Measurements from ENCODE around the gene WDR33.

Gene WDR33

GRCh38 chr2:127769587-127769986 lies 41.4 kb downstream of the WDR33 start:
- Histone ChIP-seq H3K27me3 (replicated peaks; ENCODE audit: insufficient read depth, low read length) (no peaks in the 10 kb centered on the region; the same call in 1 of the 2 replicates), H3K79me2 (ENCODE audit: low read length) (peaks cover 62% of the 10 kb centered on the region), H3K9me2 (replicated peaks; ENCODE audit: insufficient read depth, low read length) (no peaks in the 10 kb centered on the region), H3F3A (ENCODE audit: insufficient read depth, low read length) (no peaks in the 10 kb centered on the region), H3K27ac (ENCODE audit: low read length) (no peak overlapping the region), H3K9ac (ENCODE audit: low read length) (no peak overlapping the region), H3K4me2 (ENCODE audit: low read depth, low read length) (no peak overlapping the region), H3K9me3 (replicated peaks; ENCODE audit: insufficient read depth, low read length) (no peaks in the 10 kb centered on the region), H3K36me3 (replicated peaks; ENCODE audit: insufficient read depth, low read length) (peaks cover 16% of the 10 kb centered on the region; the same call in 1 of the 2 replicates), H3K4me3 (ENCODE audit: low read length) (no peak overlapping the region), H4K20me1 (ENCODE audit: insufficient read depth, low read length) (no peaks in the 10 kb centered on the region), H2AFZ (ENCODE audit: low read length) (no peak overlapping the region), H3K4me1 (ENCODE audit: low read length) (no peaks in the 10 kb centered on the region)
- no peak for TF ChIP-seq CTCF (IDR thresholded peaks at IDR 0.05; ENCODE audit: low read length)
- TF ChIP-seq EZH2phosphoT487 (IDR thresholded peaks at IDR 0.05; ENCODE audit: low read length) = no peak
- TF ChIP-seq EZH2 (optimal IDR thresholded peaks at IDR 0.05; ENCODE audit: low read depth, low read length) = no peak
- no peak for DNase-seq

- Histone ChIP-seq H2AFZ (ENCODE audit: low read length) (no peak overlapping the region), H3F3A (ENCODE audit: insufficient read depth, low read length) (no peaks in the 10 kb centered on the region), H3K9me3 (replicated peaks; ENCODE audit: insufficient read depth, low read length) (no peaks in the 10 kb centered on the region), H3K27me3 (replicated peaks; ENCODE audit: insufficient read depth, low read length) (no peaks in the 10 kb centered on the region; the same call in 1 of the 2 replicates), H3K4me1 (ENCODE audit: low read length) (no peaks in the 10 kb centered on the region), H3K27ac (ENCODE audit: low read length) (no peak overlapping the region), H3K36me3 (replicated peaks; ENCODE audit: insufficient read depth, low read length) (peaks cover 22% of the 10 kb centered on the region; the same call in 1 of the 2 replicates), H3K79me2 (ENCODE audit: low read length) (peaks cover 56% of the 10 kb centered on the region), H3K4me2 (ENCODE audit: low read depth, low read length) (no peak overlapping the region), H3K9me2 (replicated peaks; ENCODE audit: insufficient read depth, low read length) (no peaks in the 10 kb centered on the region), H3K4me3 (ENCODE audit: low read length) (no peak overlapping the region), H4K20me1 (ENCODE audit: insufficient read depth, low read length) (no peaks in the 10 kb centered on the region), H3K9ac (ENCODE audit: low read length) (no peak overlapping the region)
- no peak for TF ChIP-seq EZH2phosphoT487 (IDR thresholded peaks at IDR 0.05; ENCODE audit: low read length)
- no peak for DNase-seq
Measured at GRCh38 chr2:127768775-127769479, 42.0 kb downstream of the WDR33 start.

GRCh38 chr2:127763776-127764175 lies 47.2 kb downstream of the WDR33 start:
- no peaks in the 10 kb centered on the region for H4K20me1 ChIP-seq (ENCODE audit: insufficient read depth, low read length)
- no peaks in the 10 kb centered on the region; the same call in 1 of the 2 replicates for H3K27me3 ChIP-seq (replicated peaks; ENCODE audit: insufficient read depth, low read length)
- H3K9ac ChIP-seq (ENCODE audit: low read length) = no peak overlapping the region
- no peaks in the 10 kb centered on the region for H3F3A ChIP-seq (ENCODE audit: insufficient read depth, low read length)
- no peaks in the 10 kb centered on the region for H3K4me1 ChIP-seq (ENCODE audit: low read length)
- H3K4me3 ChIP-seq (ENCODE audit: low read length) = no peak overlapping the region
- H3K9me2 ChIP-seq (replicated peaks; ENCODE audit: insufficient read depth, low read length) = no peaks in the 10 kb centered on the region
- no peak overlapping the region for H2AFZ ChIP-seq (ENCODE audit: low read length)
- no peak overlapping the region for H3K4me2 ChIP-seq (ENCODE audit: low read depth, low read length)
- peaks cover 21% of the 10 kb centered on the region; the same call in 1 of the 2 replicates for H3K36me3 ChIP-seq (replicated peaks; ENCODE audit: insufficient read depth, low read length)
- H3K27ac ChIP-seq (ENCODE audit: low read length) = no peak overlapping the region
- H3K79me2 ChIP-seq (ENCODE audit: low read length) = peaks cover 14% of the 10 kb centered on the region
- DNase-seq = no peak
- no peaks in the 10 kb centered on the region for H3K9me3 ChIP-seq (replicated peaks; ENCODE audit: insufficient read depth, low read length)
- no peak for TF ChIP-seq CTCF (IDR thresholded peaks at IDR 0.05; ENCODE audit: low read length)
- TF ChIP-seq EZH2phosphoT487 (IDR thresholded peaks at IDR 0.05; ENCODE audit: low read length) = no peak
- no peak for TF ChIP-seq EZH2 (optimal IDR thresholded peaks at IDR 0.05; ENCODE audit: low read depth, low read length)

GRCh38 chr2:127762846-127763245 lies 48.1 kb downstream of the WDR33 start:
- Histone ChIP-seq H3K9ac (ENCODE audit: low read length) (no peak overlapping the region), H3K9me2 (replicated peaks; ENCODE audit: insufficient read depth, low read length) (no peaks in the 10 kb centered on the region), H3K79me2 (ENCODE audit: low read length) (peaks cover 11% of the 10 kb centered on the region), H3F3A (ENCODE audit: insufficient read depth, low read length) (no peaks in the 10 kb centered on the region), H3K4me2 (ENCODE audit: low read depth, low read length) (no peak overlapping the region), H3K4me1 (ENCODE audit: low read length) (no peaks in the 10 kb centered on the region), H3K9me3 (replicated peaks; ENCODE audit: insufficient read depth, low read length) (no peaks in the 10 kb centered on the region), H3K27ac (ENCODE audit: low read length) (no peak overlapping the region), H4K20me1 (ENCODE audit: insufficient read depth, low read length) (no peaks in the 10 kb centered on the region), H3K36me3 (replicated peaks; ENCODE audit: insufficient read depth, low read length) (peaks cover 18% of the 10 kb centered on the region; the same call in 1 of the 2 replicates), H3K4me3 (ENCODE audit: low read length) (no peak overlapping the region), H3K27me3 (replicated peaks; ENCODE audit: insufficient read depth, low read length) (no peaks in the 10 kb centered on the region; the same call in 1 of the 2 replicates), H2AFZ (ENCODE audit: low read length) (no peak overlapping the region)
- TF ChIP-seq EZH2phosphoT487 (IDR thresholded peaks at IDR 0.05; ENCODE audit: low read length) (no peak), EZH2 (optimal IDR thresholded peaks at IDR 0.05; ENCODE audit: low read depth, low read length) (no peak), CTCF (IDR thresholded peaks at IDR 0.05; ENCODE audit: low read length) (no peak)
- DNase-seq = no peak
